Loucy (cell line): ENCODE data around the gene RTCA.
"Not testable (repeated sequence)": the region's sequence is repeated elsewhere in the genome, so short reads cannot be mapped to it uniquely, and the experiment has no call there.

Experiments used
- H2AFZ ChIP-seq: fragments of 200-600 bp; sonication (generic); 2 replicates; pipeline ENCODE4 v1.6.0; 2016; ENCODE audit warnings: antibody characterized with exemption, mild to moderate bottlenecking, low read length, moderate library complexity
- H3F3A ChIP-seq: fragments of 200-600 bp; 2 replicates; pipeline ENCODE4 v1.6.0; 2016; ENCODE audit warnings: antibody characterized with exemption, low read depth, mild to moderate bottlenecking
- H3K27me3 ChIP-seq: fragments of 200-600 bp; sonication (generic); 2 replicates; pipeline ENCODE4 v1.6.1; 2014; ENCODE audit warnings: low read length, mild to moderate bottlenecking; ENCODE audit not compliant: insufficient read depth, poor library complexity, severe bottlenecking
- H3K36me3 ChIP-seq: fragments of 200-600 bp; sonication (generic); 2 replicates; pipeline ENCODE4 v1.6.1; 2016; ENCODE audit warnings: low read length; ENCODE audit not compliant: insufficient read depth
- H3K4me1 ChIP-seq: fragments of 200-600 bp; sonication (generic); 2 replicates; pipeline ENCODE4 v1.5.1; 2014; ENCODE audit warnings: low read length, mild to moderate bottlenecking; ENCODE audit not compliant: insufficient read depth, poor library complexity, severe bottlenecking
- H3K4me2 ChIP-seq: fragments of 200-600 bp; sonication (generic); 2 replicates; pipeline ENCODE4 v1.6.0; 2014; ENCODE audit warnings: antibody characterized with exemption, low read length, low read depth, mild to moderate bottlenecking; ENCODE audit not compliant: poor library complexity, severe bottlenecking
- H3K4me3 ChIP-seq: fragments of 200-600 bp; sonication (generic); 2 replicates; pipeline ENCODE4 v1.5.1; 2014; ENCODE audit warnings: low read length, mild to moderate bottlenecking, mixed read lengths; ENCODE audit not compliant: poor library complexity, severe bottlenecking
- H3K79me2 ChIP-seq: fragments of 200-600 bp; sonication (generic); 2 replicates; pipeline ENCODE4 v1.6.1; 2014; ENCODE audit warnings: low read length; ENCODE audit not compliant: insufficient read depth
- H3K9ac ChIP-seq: fragments of 200-600 bp; sonication (generic); 2 replicates; pipeline ENCODE4 v1.6.0; 2014; ENCODE audit warnings: mild to moderate bottlenecking, low read depth, low read length, moderate library complexity; ENCODE audit not compliant: poor library complexity, severe bottlenecking
- H3K9me2 ChIP-seq: fragments of 200-600 bp; sonication (generic); replicated peaks from 2 replicates; pipeline ENCODE4 v1.6.1; 2016; ENCODE audit warnings: low read depth, low read length, mixed read lengths
- H3K9me3 ChIP-seq: fragments of 200-600 bp; sonication (generic); 2 replicates; pipeline ENCODE4 v1.6.1; 2014; ENCODE audit warnings: mild to moderate bottlenecking, antibody characterized with exemption, low read length, low read depth; ENCODE audit not compliant: insufficient read depth
- H4K20me1 ChIP-seq: fragments of 200-600 bp; sonication (generic); 2 replicates; pipeline ENCODE4 v1.6.0; 2014; ENCODE audit warnings: antibody characterized with exemption, low read length, mild to moderate bottlenecking; ENCODE audit not compliant: insufficient read depth, poor library complexity, severe bottlenecking
- CTCF ChIP-seq: fragments of 200-600 bp; sonication (generic); conservative IDR thresholded peaks from 2 replicates; pipeline ENCODE4 v1.5.1; 2014; ENCODE audit warnings: mild to moderate bottlenecking, antibody characterized with exemption, low read length
- EZH2phosphoT487 ChIP-seq: fragments of 200-600 bp; IDR thresholded peaks from 2 replicates; pipeline ENCODE4 v1.6.1; 2018; ENCODE audit warnings: antibody characterized with exemption, mild to moderate bottlenecking, moderate library complexity, borderline replicate concordance

The RTCA gene

GRCh38 chr1:100230765-100231164 lies 35.3 kb upstream of the RTCA start:
- H3K36me3 ChIP-seq, result peaks cover 41% of the 10 kb centered on the region; the same call in 1 of the 2 replicates

GRCh38 chr1:100231721-100232120 lies 34.3 kb upstream of the RTCA start:
- no peaks in the 10 kb centered on the region for H4K20me1 ChIP-seq
- no peaks in the 10 kb centered on the region for H3K9me3 ChIP-seq
- no peaks in the 10 kb centered on the region for H3K4me1 ChIP-seq
- H3K9me2 ChIP-seq, result no peaks in the 10 kb centered on the region
- no peaks in the 10 kb centered on the region for H3K79me2 ChIP-seq
- H3K4me3 ChIP-seq, result no peak overlapping the region
- no peaks in the 10 kb centered on the region for H3F3A ChIP-seq
- TF ChIP-seq CTCF (no peak), EZH2phosphoT487 (no peak)
- no peak overlapping the region for H3K9ac ChIP-seq
- H2AFZ ChIP-seq, result no peak overlapping the region
- H3K27me3 ChIP-seq, result no peaks in the 10 kb centered on the region
- H3K4me2 ChIP-seq, result no peak overlapping the region
- peaks cover 42% of the 10 kb centered on the region; the same call in 1 of the 2 replicates for H3K36me3 ChIP-seq

More at GRCh38 chr1:100230765-100231164, 35.3 kb upstream of the RTCA start:
- no peak for TF ChIP-seq CTCF
- no peak for TF ChIP-seq EZH2phosphoT487
- no peaks in the 10 kb centered on the region for H4K20me1 ChIP-seq
- H3K9me2 ChIP-seq, result no peaks in the 10 kb centered on the region
- no peak overlapping the region for H2AFZ ChIP-seq
- H3K9me3 ChIP-seq, result no peaks in the 10 kb centered on the region
- no peaks in the 10 kb centered on the region for H3K27me3 ChIP-seq
- H3F3A ChIP-seq, result no peaks in the 10 kb centered on the region
- no peaks in the 10 kb centered on the region for H3K4me1 ChIP-seq
- H3K79me2 ChIP-seq, result no peaks in the 10 kb centered on the region
- no peak overlapping the region for H3K4me3 ChIP-seq
- H3K4me2 ChIP-seq, result no peak overlapping the region
- H3K9ac ChIP-seq, result no peak overlapping the region

- no peaks in the 10 kb centered on the region for H4K20me1 ChIP-seq
- TF ChIP-seq EZH2phosphoT487 (no peak), CTCF (no peak)
Measured at GRCh38 chr1:100232156-100232555, 33.9 kb upstream of the RTCA start.

GRCh38 chr1:100233566-100233965 lies 32.5 kb upstream of the RTCA start:
- H3K27me3 ChIP-seq, H3K79me2 ChIP-seq, H2AFZ ChIP-seq, H3K9me3 ChIP-seq, H3K4me3 ChIP-seq, H3F3A ChIP-seq, H3K4me1 ChIP-seq, H3K4me2 ChIP-seq, H3K9ac ChIP-seq, H3K9me2 ChIP-seq, H4K20me1 ChIP-seq: not testable (repeated sequence)
- H3K36me3 ChIP-seq, result peaks cover 46% of the 10 kb centered on the region; the same call in 1 of the 2 replicates

More at GRCh38 chr1:100232156-100232555, 33.9 kb upstream of the RTCA start:
- H3K9ac ChIP-seq, result no peak overlapping the region
- peaks cover 46% of the 10 kb centered on the region; the same call in 1 of the 2 replicates for H3K36me3 ChIP-seq
- H3K9me2 ChIP-seq, result no peaks in the 10 kb centered on the region
- H2AFZ ChIP-seq, result no peak overlapping the region
- H3K79me2 ChIP-seq, result no peaks in the 10 kb centered on the region
- no peaks in the 10 kb centered on the region for H3F3A ChIP-seq
- H3K4me2 ChIP-seq, result no peak overlapping the region
- no peaks in the 10 kb centered on the region for H3K27me3 ChIP-seq
- H3K4me3 ChIP-seq, result no peak overlapping the region
- H3K9me3 ChIP-seq, result no peaks in the 10 kb centered on the region
- no peaks in the 10 kb centered on the region for H3K4me1 ChIP-seq
